ENCODE measurements around the gene LYPD1.

LYPD1 gene

GRCh38 chr2:132668189-132668823 is 1.7 kb downstream of the LYPD1 start:
- DNase-seq = no peak

DNA sequence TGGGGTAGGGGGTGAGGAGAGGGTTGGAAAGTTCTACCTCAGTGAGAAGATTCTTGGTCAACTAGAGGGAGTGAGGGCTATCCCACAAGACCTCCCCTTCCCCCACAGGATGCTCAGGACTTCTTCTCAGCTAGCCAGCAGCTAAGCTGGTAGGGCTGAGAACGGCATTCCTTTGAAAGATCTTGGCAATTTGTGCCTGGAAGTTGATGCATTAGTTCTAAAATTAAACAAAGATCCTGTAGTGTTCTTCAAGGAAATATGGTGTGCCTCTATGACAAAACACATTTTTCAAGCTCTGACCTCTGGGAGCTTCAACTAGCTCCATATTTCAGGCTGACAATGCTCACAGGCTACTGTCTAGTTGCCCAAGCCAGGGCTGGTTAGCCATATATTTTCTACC is 2.3 kb downstream of the LYPD1 start:
- DNase-seq = no peak

- no peak for DNase-seq
These were observed 4.4 kb downstream of the LYPD1 start for GRCh38 chr2:132665401-132666140.

- no peak for DNase-seq
These were observed 5.9 kb downstream of the LYPD1 start for GRCh38 chr2:132664096-132664495.

- DNase-seq = no peak
These were observed 7.3 kb downstream of the LYPD1 start for GRCh38 chr2:132662732-132663131.

DNA sequence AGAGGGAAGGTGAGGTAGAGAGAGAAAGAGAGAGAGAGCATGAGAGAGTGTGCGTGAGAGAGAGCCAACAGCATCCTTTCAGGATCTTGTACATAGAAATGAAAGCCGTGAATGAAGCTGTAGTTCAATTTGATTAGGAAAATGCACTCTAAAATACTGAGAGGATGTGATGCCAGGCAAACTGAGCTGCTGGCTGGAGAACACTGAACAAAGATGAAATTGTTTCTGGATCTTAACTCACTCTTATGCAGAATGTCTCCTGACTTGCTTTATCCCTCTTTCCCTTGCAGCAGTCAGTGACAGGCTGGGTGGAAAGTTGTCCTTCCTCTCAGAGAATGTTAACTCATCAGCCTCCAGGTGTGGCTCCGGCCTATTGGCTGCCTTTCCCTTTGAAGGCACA is 10.7 kb downstream of the LYPD1 start:
- DNase-seq = no peak

- DNase-seq = no peak
These were observed 13.6 kb downstream of the LYPD1 start for GRCh38 chr2:132656266-132656975.

GRCh38 chr2:132654968-132655367 is 15.0 kb downstream of the LYPD1 start:
- no peak for DNase-seq

DNA sequence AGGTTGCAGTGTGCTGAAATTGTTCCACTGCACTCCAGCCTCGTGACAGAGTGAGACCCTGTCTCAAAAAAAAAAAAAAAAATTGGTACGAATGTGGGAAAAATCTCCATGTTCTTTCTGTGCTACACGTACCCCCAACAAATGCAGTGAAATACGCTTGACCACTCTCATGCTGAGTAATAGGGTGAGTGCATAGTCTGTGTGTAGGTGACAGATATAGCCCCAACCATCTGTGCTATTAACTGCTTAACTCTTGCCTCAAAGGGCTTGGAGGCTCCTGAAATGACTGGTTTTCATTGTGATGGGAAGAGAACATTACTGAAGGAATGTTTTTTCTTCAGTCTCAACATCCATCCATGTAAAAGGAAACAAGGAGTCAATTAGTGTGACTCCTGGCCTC is 15.7 kb downstream of the LYPD1 start:
- DNase-seq = no peak

DNA sequence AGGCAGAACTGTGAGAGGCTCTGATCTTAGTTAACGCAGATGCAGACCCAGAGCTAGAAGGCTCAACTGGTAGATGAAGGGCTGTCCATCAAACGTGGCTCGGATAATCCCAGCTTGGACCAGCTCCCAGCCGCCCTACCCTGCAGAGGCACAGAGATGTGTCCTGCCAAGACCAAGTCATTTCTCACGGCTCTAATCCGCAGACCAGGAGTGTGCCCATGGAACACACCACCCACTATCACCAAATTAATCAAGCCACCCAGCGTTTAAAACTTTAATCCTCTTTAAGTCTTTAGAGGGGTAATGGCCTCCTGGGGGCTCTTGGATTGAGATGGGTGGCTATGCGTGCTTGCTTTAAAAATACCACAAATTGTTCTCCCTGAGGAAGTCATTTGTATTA is 17.5 kb downstream of the LYPD1 start:
- no peak for DNase-seq

DNA sequence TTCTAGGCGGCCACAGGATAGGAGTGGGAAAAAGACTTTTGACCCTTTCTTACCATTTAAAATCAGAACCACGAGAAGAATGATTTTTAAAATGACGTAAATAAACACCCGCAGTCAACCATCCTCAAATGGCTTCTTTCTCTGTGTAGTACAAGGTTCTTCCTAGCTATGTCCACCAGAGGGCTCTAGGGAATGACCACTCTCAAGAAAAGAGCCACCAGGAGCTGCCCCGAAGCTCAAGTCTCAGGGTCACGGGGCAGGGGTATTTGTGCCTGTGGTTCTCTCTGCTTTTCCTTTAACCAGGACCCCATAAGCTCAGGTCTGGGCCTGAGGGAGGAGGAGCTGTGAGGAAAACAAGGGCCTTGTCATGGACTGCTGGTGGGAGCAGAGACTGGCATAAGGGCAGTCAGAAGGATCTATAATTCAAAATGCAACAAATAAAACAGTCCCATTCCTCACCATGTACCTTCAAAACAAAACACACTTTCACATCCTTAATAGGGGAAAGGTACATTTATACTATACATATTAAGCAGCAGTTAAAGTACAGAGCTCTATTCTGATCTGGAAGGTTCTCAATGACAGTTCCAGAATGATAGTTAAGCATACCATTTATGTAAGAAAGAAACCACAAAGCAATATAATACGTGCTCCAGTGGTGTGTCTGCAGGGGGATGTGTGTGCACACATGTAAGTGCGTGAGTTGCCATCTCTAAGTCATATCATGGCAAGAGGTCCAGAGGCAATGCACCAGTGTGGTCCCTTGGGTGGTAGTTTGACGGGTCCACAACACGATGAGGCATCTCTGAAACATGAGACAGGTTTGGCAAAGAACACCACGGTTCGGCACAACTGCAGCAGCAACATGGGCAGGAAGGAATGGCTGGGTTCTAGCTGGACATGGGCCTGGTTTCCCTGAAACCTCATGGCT is 18.6 kb downstream of the LYPD1 start:
- no peak for DNase-seq

- DNase-seq = no peak
These were observed 23.4 kb downstream of the LYPD1 start for GRCh38 chr2:132646540-132647108.

- DNase-seq = no peak
These were observed 24.1 kb downstream of the LYPD1 start for GRCh38 chr2:132645722-132646539.

DNA sequence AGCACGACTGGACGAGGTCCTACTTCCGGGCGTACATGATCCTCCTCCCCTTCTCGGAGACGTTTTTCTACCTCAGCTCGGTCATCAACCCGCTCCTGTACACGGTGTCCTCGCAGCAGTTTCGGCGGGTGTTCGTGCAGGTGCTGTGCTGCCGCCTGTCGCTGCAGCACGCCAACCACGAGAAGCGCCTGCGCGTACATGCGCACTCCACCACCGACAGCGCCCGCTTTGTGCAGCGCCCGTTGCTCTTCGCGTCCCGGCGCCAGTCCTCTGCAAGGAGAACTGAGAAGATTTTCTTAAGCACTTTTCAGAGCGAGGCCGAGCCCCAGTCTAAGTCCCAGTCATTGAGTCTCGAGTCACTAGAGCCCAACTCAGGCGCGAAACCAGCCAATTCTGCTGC is 24.8 kb downstream of the LYPD1 start:
- no peak for DNase-seq

- DNase-seq = no peak
These were observed 27.6 kb downstream of the LYPD1 start for GRCh38 chr2:132642415-132642814.

GRCh38 chr2:132641819-132642218 is 28.2 kb downstream of the LYPD1 start:
- DNase-seq = no peak

GRCh38 chr2:132640116-132640515 is 29.9 kb downstream of the LYPD1 start:
- no peak for DNase-seq

- DNase-seq = no peak
These were observed 31.5 kb downstream of the LYPD1 start for GRCh38 chr2:132638313-132639040.

DNA sequence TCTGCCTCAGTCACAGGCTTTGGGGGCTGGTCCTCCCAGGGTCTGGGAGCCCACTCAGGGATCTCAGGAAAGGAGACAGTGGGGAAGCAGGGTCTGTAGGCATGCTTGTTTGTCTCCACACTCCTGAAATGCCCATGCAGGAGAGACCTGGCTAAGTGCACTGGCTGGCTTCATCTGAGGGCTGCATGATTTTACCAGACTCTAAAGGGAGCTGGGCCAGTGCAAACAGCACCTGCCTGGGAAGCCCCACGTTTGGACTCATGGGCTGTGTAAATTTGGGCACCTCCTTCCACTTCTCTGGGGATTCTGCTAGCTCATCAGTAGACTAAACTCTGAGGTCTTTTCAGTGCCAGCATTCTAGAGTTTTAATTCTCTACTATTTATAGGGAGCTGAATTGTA is 33.7 kb downstream of the LYPD1 start:
- no peak for DNase-seq

DNA sequence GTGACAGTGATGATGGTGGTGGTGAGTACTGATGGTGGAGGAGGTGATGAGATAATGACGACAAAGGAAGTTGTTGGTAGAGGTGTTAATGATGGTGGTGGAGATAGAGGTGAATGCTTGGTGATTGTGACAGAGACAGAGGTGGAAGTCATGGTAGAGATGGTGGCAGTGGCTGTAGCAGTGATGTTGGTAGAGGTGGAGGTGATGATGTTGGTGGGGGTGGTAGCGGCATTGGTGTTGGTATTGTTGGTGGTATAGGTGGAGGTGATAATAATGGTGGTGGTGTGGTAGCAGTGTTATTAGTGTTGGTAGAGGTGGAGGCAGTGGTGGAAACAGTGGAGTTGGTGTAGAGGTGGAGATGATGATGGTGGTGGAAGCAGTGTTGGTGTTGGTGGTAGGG is 36.4 kb downstream of the LYPD1 start:
- no peak for DNase-seq
